Mucosa of gallbladder (tissue), 1 donor: ENCODE results near the gene USP5. TPM values are rescaled to one million over a fixed set of nuclear protein-coding genes. Genes with fewer than 3 reads are reported as not detected.

Experiments
- DNase-seq: peaks from one replicate; pipeline ENCODE4 v3.0.0-alpha.2; 2020; ENCODE audit warnings: low spot score
- total RNA-seq: library from RNA; stranded (reverse); gene quantifications from one replicate; pipeline ENCODE4 v1.2.1, GENCODE V29; 2021
- donor health status: DM: no; HTN: no; CAD: no.

USP5 gene
- total RNA-seq, 1 donor from 2014 or later = 98.4 TPM

- no peak for DNase-seq
Measured at GRCh38 chr12:6840761-6841515, 11.0 kb upstream of the USP5 start, which contains the start of gene GNB3. TSS of gene GNB3 (plus strand) at chr12:6840925. CDS start at chr12:6841288, 363 bp downstream.

GRCh38 chr12:6842075-6842474 lies 9.9 kb upstream of the USP5 start:
- DNase-seq = no peak

GRCh38 chr12:6843118-6843902 lies 8.6 kb upstream of the USP5 start:
- DNase-seq = no peak

GRCh38 chr12:6845395-6845794 lies 6.6 kb upstream of the USP5 start:
- DNase-seq = no peak

- no peak for DNase-seq
Measured at GRCh38 chr12:6846316-6846869, 5.6 kb upstream of the USP5 start.

- DNase-seq = no peak
Measured at GRCh38 chr12:6847676-6848075, 4.3 kb upstream of the USP5 start.

- DNase-seq = no peak
Measured at GRCh38 chr12:6849427-6849826, 2.5 kb upstream of the USP5 start.

GRCh38 chr12:6849976-6850560 lies 1.9 kb upstream of the USP5 start:
- DNase-seq = no peak

- DNase-seq = peak; percentile 28
Measured at GRCh38 chr12:6850796-6851152, 1.2 kb upstream of the USP5 start.

- DNase-seq = peak; percentile 96
Measured at GRCh38 chr12:6851153-6851920, 613 bp upstream of the USP5 start, which contains the start of gene CDCA3. TSS of gene CDCA3 (minus strand) at chr12:6851286. CDS start at chr12:6850952, 334 bp downstream.

- no peak for DNase-seq
Measured at GRCh38 chr12:6852651-6853354, 853 bp downstream of the USP5 start.

- no peak for DNase-seq
Measured at GRCh38 chr12:6853626-6854025, 1.7 kb downstream of the USP5 start.

- DNase-seq = no peak
Measured at GRCh38 chr12:6854036-6854435, 2.1 kb downstream of the USP5 start.

- DNase-seq = no peak
Measured at GRCh38 chr12:6855322-6855721, 3.4 kb downstream of the USP5 start.

- no peak for DNase-seq
Measured at GRCh38 chr12:6858799-6859198, 6.8 kb downstream of the USP5 start.

GRCh38 chr12:6860116-6860515 lies 8.2 kb downstream of the USP5 start:
- no peak for DNase-seq

GRCh38 chr12:6860942-6861341 lies 9.0 kb downstream of the USP5 start:
- DNase-seq = no peak

GRCh38 chr12:6861391-6861790 lies 9.4 kb downstream of the USP5 start:
- DNase-seq = no peak

- DNase-seq = no peak
Measured at GRCh38 chr12:6863033-6863432, 11.1 kb downstream of the USP5 start.

- DNase-seq = no peak
Measured at GRCh38 chr12:6863586-6864321, 11.8 kb downstream of the USP5 start.
